Muscle of leg (tissue), 11 donors: ENCODE results near the gene AHDC1. TPM values are rescaled to one million over a fixed set of nuclear protein-coding genes. Genes with fewer than 3 reads are reported as not detected.

Source experiments
- DNase-seq: peaks from one replicate; pipeline ENCODE4 v3.0.0; 2013
- H3K27ac ChIP-seq: one replicate; pipeline ENCODE4 v1.5.1; 2013; ENCODE audit warnings: mild to moderate bottlenecking, low read length, control low read depth
- H3K27me3 ChIP-seq: one replicate; pipeline ENCODE4 v1.6.1; 2013; ENCODE audit warnings: low read length; ENCODE audit not compliant: control insufficient read depth, insufficient read depth
- H3K36me3 ChIP-seq: one replicate; pipeline ENCODE4 v1.6.1; 2013; ENCODE audit warnings: low read length; ENCODE audit not compliant: control insufficient read depth, insufficient read depth
- H3K4me1 ChIP-seq: one replicate; pipeline ENCODE4 v1.6.1; 2013; ENCODE audit warnings: low read length; ENCODE audit not compliant: control insufficient read depth, insufficient read depth
- H3K4me3 ChIP-seq: one replicate; pipeline ENCODE4 v1.5.1; 2013; ENCODE audit warnings: low read length, control low read depth
- H3K9me3 ChIP-seq: replicated peaks from 2 replicates; pipeline ENCODE4 v1.6.1; 2013; ENCODE audit warnings: low read depth, low read length; ENCODE audit not compliant: control insufficient read depth
- WGBS: methylation state at CpG from one replicate; pipeline ENCODE4 v1.1.5; 2013; ENCODE audit warnings: missing lambda C conversion rate; ENCODE audit not compliant: insufficient coverage; 5-methylcytosine and 5-hydroxymethylcytosine counted together
- polyA plus RNA-seq, 8 donors: library from polyadenylated mRNA; unstranded; fragments of 120-200 nt; gene quantifications; one replicate each; pipeline versions ENCODE4 v1.2.1 to v1.2.3, GENCODE V29; 2013; ENCODE audit warnings: inconsistent platforms in 1 of 8, low replicate concordance in 1 of 8; ENCODE audit not compliant: insufficient read length in 8 of 8, insufficient read depth in 1 of 8
- total RNA-seq: library from RNA; stranded (reverse); fragments of 120-200 nt; gene quantifications from one replicate; pipeline ENCODE4 v1.2.4, GENCODE V29; 2013

Gene AHDC1
- total and polyA plus RNA-seq, 9 donors, result 24.0 to 97.6 (median 86.5) TPM

GRCh38 chr1:27515626-27516025 lies 88.3 kb downstream of the AHDC1 start:
- Histone ChIP-seq H3K9me3 (no peaks in the 10 kb centered on the region), H3K4me3 (no peak overlapping the region), H3K4me1 (peaks cover 55% of the 10 kb centered on the region), H3K36me3 (no peaks in the 10 kb centered on the region), H3K27me3 (no peaks in the 10 kb centered on the region), H3K27ac (no peak overlapping the region)
- WGBS, result 60% methylated on average over 1 of the region's 3 CpGs
- DNase-seq, result no peak

DNA sequence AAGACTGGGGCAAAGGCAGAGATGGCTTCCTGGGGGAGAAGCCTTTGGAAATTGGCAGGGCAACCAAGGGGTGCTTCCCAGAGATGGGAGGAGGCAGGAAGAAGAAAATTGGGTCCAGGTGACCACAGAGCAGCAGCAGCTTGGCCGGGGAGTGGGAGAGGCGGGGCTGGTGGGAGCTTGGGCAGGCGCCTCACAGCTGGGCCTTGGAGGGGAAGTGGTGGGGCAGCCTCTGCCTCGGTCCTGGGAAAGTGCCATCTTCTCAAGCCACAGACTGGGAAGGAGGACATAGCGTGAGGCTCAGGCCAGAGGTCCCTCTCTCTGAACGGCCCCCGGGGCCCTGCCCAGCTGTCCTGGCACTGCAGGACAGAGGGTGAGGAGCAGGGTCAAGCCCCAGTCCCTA lies 90.0 kb downstream of the AHDC1 start:
- peak overlapping the region; percentile 32 for H3K27ac ChIP-seq

DNA sequence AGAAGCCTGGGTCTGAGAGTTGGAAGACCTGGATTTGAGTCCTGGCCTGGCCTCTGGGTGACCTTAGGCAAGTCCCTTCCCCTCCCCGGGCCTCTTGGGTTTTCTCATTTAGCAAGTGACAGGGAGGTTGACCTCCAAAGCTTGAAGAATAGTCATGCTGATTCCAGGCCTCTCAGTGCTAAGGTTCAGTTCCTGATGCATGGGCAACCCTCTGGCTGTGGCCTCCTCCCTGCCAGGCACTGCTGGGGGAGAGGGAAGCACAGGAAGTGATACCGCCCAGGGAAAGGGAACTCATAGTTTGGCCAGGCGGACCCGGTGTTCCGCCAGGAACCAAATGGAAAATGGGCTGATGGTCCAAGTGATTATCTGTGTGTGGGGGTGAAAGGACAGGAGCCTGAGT lies 90.4 kb downstream of the AHDC1 start:
- H3K4me1 ChIP-seq, result peaks cover 45% of the 10 kb centered on the region
- peak overlapping the region; percentile 35 for H3K27ac ChIP-seq

More for the DNA sequence above, 90.0 kb downstream of the AHDC1 start:
- peak; percentile 73 for DNase-seq
- Histone ChIP-seq H3K4me3 (no peak overlapping the region), H3K27me3 (no peaks in the 10 kb centered on the region), H3K36me3 (no peaks in the 10 kb centered on the region), H3K9me3 (no peaks in the 10 kb centered on the region), H3K4me1 (peaks cover 46% of the 10 kb centered on the region)
- WGBS, result 14% methylated on average over 7 of the region's 7 CpGs

DNA sequence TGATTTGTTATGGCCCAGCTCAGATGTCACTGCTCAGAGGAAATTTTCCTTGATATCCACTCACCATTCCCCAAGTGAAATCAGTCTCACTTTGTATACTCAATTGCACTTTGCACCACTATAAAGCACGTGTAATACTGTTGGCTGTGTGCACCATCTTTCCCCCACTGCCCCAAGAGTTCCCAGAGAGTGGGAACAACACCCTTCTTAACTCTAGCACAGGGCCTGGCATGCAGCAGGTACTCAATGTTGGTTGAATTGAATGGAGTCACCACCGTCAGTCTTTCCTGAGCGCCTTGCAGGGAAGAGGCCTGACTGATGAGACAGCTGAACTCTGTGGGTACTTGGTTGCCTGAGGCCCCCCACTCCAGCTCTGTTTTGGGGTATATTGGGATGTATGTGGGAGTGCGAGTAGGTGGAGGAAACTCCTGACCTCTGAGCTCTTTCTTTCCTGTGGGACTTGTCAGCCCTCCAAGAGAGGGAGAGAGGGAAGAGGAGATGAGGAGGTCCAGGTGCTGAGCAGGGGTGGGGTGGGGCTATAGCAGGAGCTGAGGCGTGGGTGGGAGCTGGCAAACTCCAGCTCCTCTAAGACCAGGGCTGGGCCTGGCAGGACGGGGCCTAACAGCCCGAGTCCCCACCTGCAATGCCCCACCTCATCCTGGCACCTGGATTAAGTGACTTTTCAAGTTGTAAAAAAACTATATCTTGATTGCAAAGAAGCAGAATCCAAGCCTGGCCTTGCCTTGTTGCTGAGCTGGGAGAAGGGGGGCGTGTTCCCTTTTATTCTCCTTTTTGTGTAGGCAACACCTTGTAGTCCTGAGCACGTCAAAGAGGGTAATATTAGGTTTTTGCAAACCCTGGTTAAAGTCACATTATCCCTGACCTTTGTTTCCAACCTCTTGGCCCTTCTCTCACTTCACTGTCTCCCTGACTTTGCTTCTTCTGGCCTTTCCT lies 94.5 kb downstream of the AHDC1 start:
- WGBS, result 46% methylated on average over 4 of the region's 9 CpGs
- H3K9me3 ChIP-seq, result no peaks in the 10 kb centered on the region
- H3K4me1 ChIP-seq, result peaks cover 50% of the 10 kb centered on the region
- peak; percentile 60 for DNase-seq
- no peak overlapping the region for H3K27ac ChIP-seq
- no peak overlapping the region for H3K4me3 ChIP-seq
- H3K27me3 ChIP-seq, result no peaks in the 10 kb centered on the region
- H3K36me3 ChIP-seq, result no peaks in the 10 kb centered on the region

More for the DNA sequence above, 90.4 kb downstream of the AHDC1 start:
- DNase-seq, result peak; percentile 51
- Histone ChIP-seq H3K36me3 (no peaks in the 10 kb centered on the region), H3K27me3 (no peaks in the 10 kb centered on the region), H3K4me3 (no peak overlapping the region), H3K9me3 (no peaks in the 10 kb centered on the region)
- 28% methylated on average over 5 of the region's 5 CpGs for WGBS

- H3K27ac ChIP-seq, result peak overlapping the region; percentile 6
- peaks cover 49% of the 10 kb centered on the region for H3K4me1 ChIP-seq
- 68% methylated on average over 5 of the region's 6 CpGs for WGBS
- H3K27me3 ChIP-seq, result no peaks in the 10 kb centered on the region
- no peak overlapping the region for H3K4me3 ChIP-seq
- H3K36me3 ChIP-seq, result no peaks in the 10 kb centered on the region
- DNase-seq, result peak; percentile 57
- H3K9me3 ChIP-seq, result no peaks in the 10 kb centered on the region
These were observed 95.8 kb downstream of the AHDC1 start for GRCh38 chr1:27507960-27508665.

GRCh38 chr1:27506703-27507102 lies 97.2 kb downstream of the AHDC1 start:
- 86% methylated on average over 3 of the region's 6 CpGs for WGBS
- H3K4me1 ChIP-seq, result peaks cover 58% of the 10 kb centered on the region
- no peaks in the 10 kb centered on the region for H3K9me3 ChIP-seq
- no peaks in the 10 kb centered on the region for H3K27me3 ChIP-seq
- H3K27ac ChIP-seq, result no peak overlapping the region
- no peak for DNase-seq
- no peaks in the 10 kb centered on the region for H3K36me3 ChIP-seq
- H3K4me3 ChIP-seq, result no peak overlapping the region

DNA sequence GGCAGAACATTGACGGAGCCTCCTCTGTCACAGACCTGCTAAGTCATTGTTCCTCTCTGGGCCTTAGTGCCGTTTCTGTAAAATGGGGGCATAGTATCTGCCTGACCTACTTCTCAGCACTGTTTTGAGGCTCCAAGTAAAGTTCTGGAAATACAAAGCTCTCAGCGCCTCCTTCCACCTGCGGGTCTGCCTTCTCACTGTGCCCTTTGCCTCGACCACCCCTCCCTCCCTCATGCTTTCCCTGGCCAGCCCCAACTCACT lies 98.6 kb downstream of the AHDC1 start:
- Histone ChIP-seq H3K27ac (peak overlapping the region; percentile 98), H3K9me3 (no peaks in the 10 kb centered on the region), H3K36me3 (no peaks in the 10 kb centered on the region), H3K27me3 (no peaks in the 10 kb centered on the region), H3K4me1 (peaks cover 58% of the 10 kb centered on the region), H3K4me3 (no peak overlapping the region)
- 69% methylated on average over 3 of the region's 5 CpGs for WGBS
- DNase-seq, result no peak

DNA sequence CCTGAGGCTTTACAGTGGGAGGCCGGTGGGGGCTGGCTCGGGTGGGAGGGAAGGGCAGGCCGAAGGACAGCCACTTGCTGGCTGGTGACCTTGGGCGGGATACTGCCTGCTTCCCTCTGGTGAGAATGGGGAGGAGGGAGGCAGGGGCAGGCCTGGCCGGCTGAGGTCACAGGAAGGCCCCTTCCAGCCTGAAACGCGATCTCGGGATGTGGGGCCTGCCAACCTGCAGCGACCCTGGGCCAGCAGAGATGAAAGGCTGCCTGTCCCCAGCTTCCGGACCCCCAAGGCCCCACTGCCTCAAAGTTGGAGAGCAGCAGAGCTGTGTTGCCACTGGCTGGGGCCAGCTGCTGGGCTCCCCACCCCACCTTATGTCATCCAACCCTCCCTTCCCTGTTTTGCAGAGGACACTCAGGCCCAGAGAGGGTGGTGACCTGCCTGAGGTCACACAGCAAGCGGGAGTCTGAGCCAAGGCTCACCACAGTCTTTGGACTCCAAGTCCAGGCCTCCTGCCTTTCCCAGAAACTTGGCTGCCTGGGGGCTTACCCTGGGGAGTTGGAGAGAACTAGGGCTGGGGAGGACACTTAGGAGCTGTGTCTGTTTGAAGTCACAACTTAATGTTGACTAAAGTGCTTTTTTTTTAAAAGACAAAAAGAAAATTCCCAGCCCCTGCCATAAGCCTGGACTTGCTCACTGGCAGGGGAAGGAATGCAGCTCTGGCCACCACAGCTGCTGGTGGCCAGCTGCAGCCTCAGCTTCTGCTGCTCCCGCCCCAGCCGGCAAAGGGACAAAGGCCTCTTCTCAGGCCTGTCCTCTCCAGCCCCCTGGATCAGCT lies 99.1 kb downstream of the AHDC1 start:
- Histone ChIP-seq H3K27me3 (no peaks in the 10 kb centered on the region), H3K36me3 (no peaks in the 10 kb centered on the region), H3K4me1 (peaks cover 58% of the 10 kb centered on the region), H3K4me3 (no peak overlapping the region), H3K9me3 (no peaks in the 10 kb centered on the region), H3K27ac (peak overlapping the region; percentile 98)
- WGBS, result 3% methylated on average over 11 of the region's 13 CpGs
- DNase-seq, result peak; percentile 97

DNA sequence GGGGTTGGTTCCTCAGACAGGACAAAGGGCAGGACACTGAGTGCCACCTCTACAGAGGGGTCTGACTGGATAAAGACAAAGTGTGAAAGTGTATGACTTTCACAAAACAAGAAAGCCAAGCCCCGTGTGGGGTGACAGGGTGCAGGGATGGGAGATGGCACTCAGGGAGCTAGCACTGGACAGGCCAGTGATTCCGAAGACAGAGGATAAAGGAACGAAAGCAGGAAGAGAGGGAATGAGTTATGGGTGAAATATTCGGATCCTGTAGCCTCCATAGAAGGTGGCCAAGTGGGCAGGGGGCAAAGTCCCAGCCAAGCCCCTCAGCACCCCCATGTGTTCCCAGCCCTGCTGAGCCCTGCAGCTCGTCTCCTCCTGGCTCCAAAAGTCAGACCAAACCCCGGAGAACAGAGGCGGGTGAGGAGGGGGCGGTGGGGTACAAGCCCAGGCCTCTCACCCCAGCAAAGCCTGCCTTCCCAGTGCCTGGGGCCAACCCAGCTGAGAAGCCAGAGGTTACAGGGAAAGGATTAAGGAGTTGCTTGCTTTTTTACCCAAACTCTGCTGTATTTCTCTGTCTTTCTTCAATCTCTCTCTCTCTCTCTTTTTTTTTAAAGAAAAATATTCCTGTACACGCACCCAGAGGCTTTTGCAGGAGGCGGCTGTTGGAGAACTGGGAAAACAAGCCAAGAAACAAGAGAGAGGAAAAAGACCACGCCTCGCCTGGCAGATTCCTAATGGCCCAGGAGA lies 99.9 kb downstream of the AHDC1 start:
- H3K36me3 ChIP-seq, result no peaks in the 10 kb centered on the region
- WGBS, result 12% methylated on average over 3 of the region's 12 CpGs
- H3K4me1 ChIP-seq, result peaks cover 51% of the 10 kb centered on the region
- peak overlapping the region; percentile 98 for H3K27ac ChIP-seq
- no peaks in the 10 kb centered on the region for H3K27me3 ChIP-seq
- peak; percentile 99 for DNase-seq
- H3K4me3 ChIP-seq, result no peak overlapping the region
- no peaks in the 10 kb centered on the region for H3K9me3 ChIP-seq
